Gastrocnemius medialis (tissue), 4 donors: ENCODE results near the gene DNAJC5G.

Experiments used
- CTCF ChIP-seq, 5 experiments: fragments of 450-650 bp in 3 of 5; fragments of 200-600 bp in 2 of 5; sonication (generic) in 2 of 5; IDR thresholded peaks in 4 of 5; conservative IDR thresholded peaks in 1 of 5; 1 replicate in 4 of 5; 2 replicates in 1 of 5; pipeline ENCODE4 v1.5.1; 2016 to 2019; ENCODE audit warnings: antibody characterized with exemption in 5 of 5, mild to moderate bottlenecking in 3 of 5, moderate library complexity in 3 of 5
- POLR2A ChIP-seq, 2 donors: fragments of 450-650 bp; IDR thresholded peaks; one replicate each; pipeline ENCODE4 v1.6.1; 2017; ENCODE audit warnings: antibody characterized with exemption in 2 of 2, mild to moderate bottlenecking in 2 of 2, moderate library complexity in 2 of 2

- TF ChIP-seq CTCF (IDR thresholded peaks at IDR 0.05 in 4 of 5, conservative IDR thresholded peaks at IDR 0.05 in 1 of 5) = no peak
- no peak for TF ChIP-seq POLR2A (IDR thresholded peaks at IDR 0.05)
These were observed 49.7 kb upstream of the DNAJC5G start for GRCh38 chr2:27225526-27225925.
